WTC11 (cell line): ENCODE measurements around the gene TMEM62. TPM values are rescaled to one million over a fixed set of nuclear protein-coding genes. Genes with fewer than 3 reads are reported as not detected.

Experiments
- ATAC-seq: fragments of 200-7000 bp; cut with Tn5 transposase; 2 replicates; pipeline ENCODE4 v1.10.0; 2021; ENCODE audit warnings: mild to moderate bottlenecking, moderate library complexity
- CTCF ChIA-PET: fragments of 300-600 bp; sonication (Branson Sonifier 250); formaldehyde crosslinking; loops from one replicate; lab custom pipeline; 2021; ENCODE audit warnings: antibody characterized with exemption; lab: Charles Lee
- POLR2A ChIA-PET: fragments of 350-600 bp; sonication (Branson Sonifier 250); formaldehyde crosslinking; loops from one replicate; lab custom pipeline; 2021; ENCODE audit warnings: antibody characterized with exemption; lab: Charles Lee
- DNase-seq: peaks from one replicate; pipeline ENCODE4 v3.0.0; 2021; ENCODE audit warnings: low spot score
- H3K27ac Mint-ChIP-seq: 2 replicates; pipeline ENCODE4 v1.8.0; 2021; ENCODE audit warnings: mixed read lengths
- H3K27me3 Mint-ChIP-seq: 2 replicates; pipeline ENCODE4 v1.8.0; 2021; ENCODE audit warnings: low read depth, mild to moderate bottlenecking, moderate library complexity, mixed read lengths
- H3K36me3 Mint-ChIP-seq: 2 replicates; pipeline ENCODE4 v1.8.0; 2021; ENCODE audit warnings: mixed read lengths
- H3K4me1 Mint-ChIP-seq: 2 replicates; pipeline ENCODE4 v1.8.0; 2022; ENCODE audit warnings: mixed read lengths
- H3K4me3 Mint-ChIP-seq: 2 replicates; pipeline ENCODE4 v1.8.0; 2021; ENCODE audit warnings: mild to moderate bottlenecking, moderate library complexity, mixed read lengths
- H3K9me3 Mint-ChIP-seq: 2 replicates; pipeline ENCODE4 v1.8.0; 2021; ENCODE audit warnings: mixed read lengths
- ARID4B ChIP-seq: sonication (generic); formaldehyde crosslinking; IDR thresholded peaks from 2 replicates; pipeline ENCODE4 v1.8.0; 2023; ENCODE audit warnings: missing genetic modification reagents, mild to moderate bottlenecking, borderline replicate concordance
- ATF1 ChIP-seq: sonication (generic); formaldehyde crosslinking; IDR thresholded peaks from 2 replicates; pipeline ENCODE4 v1.8.1; 2023; ENCODE audit warnings: mild to moderate bottlenecking, moderate library complexity, missing genetic modification reagents
- ELF4 ChIP-seq: sonication (generic); formaldehyde crosslinking; IDR thresholded peaks from 2 replicates; pipeline ENCODE4 v1.8.1; 2022; ENCODE audit warnings: low read depth, mild to moderate bottlenecking, moderate library complexity, missing genetic modification reagents
- ESRRA ChIP-seq: sonication (generic); formaldehyde crosslinking; IDR thresholded peaks from 2 replicates; pipeline ENCODE4 v1.8.1; 2022; ENCODE audit warnings: mild to moderate bottlenecking, missing genetic modification reagents, borderline replicate concordance
- ETV6 ChIP-seq: sonication (generic); formaldehyde crosslinking; IDR thresholded peaks from 2 replicates; pipeline ENCODE4 v1.8.1; 2022; ENCODE audit warnings: mild to moderate bottlenecking, missing genetic modification reagents
- FOXP1 ChIP-seq: sonication (generic); formaldehyde crosslinking; IDR thresholded peaks from 2 replicates; pipeline ENCODE4 v1.8.0; 2022; ENCODE audit warnings: missing genetic modification reagents, mild to moderate bottlenecking, moderate library complexity, borderline replicate concordance
- HMGXB4 ChIP-seq: sonication (generic); formaldehyde crosslinking; IDR thresholded peaks from 2 replicates; pipeline ENCODE4 v1.8.1; 2023; ENCODE audit warnings: mild to moderate bottlenecking, moderate library complexity, missing genetic modification reagents
- KAT7 ChIP-seq: sonication (generic); formaldehyde crosslinking; IDR thresholded peaks from 2 replicates; pipeline ENCODE4 v1.8.1; 2023; ENCODE audit warnings: missing genetic modification reagents, mild to moderate bottlenecking, borderline replicate concordance
- MYBL2 ChIP-seq: sonication (generic); formaldehyde crosslinking; IDR thresholded peaks from 2 replicates; pipeline ENCODE4 v1.8.1; 2023; ENCODE audit warnings: mild to moderate bottlenecking, moderate library complexity, missing genetic modification reagents
- NR1H2 ChIP-seq: sonication (generic); formaldehyde crosslinking; IDR thresholded peaks from 2 replicates; pipeline ENCODE4 v1.9.0; 2021; ENCODE audit warnings: mild to moderate bottlenecking, moderate library complexity, missing genetic modification reagents
- NR2C2 ChIP-seq: sonication (generic); formaldehyde crosslinking; IDR thresholded peaks from 2 replicates; pipeline ENCODE4 v1.8.0; 2022; ENCODE audit warnings: mild to moderate bottlenecking, missing genetic modification reagents
- PRRX2 ChIP-seq: fragments of 250-450 bp; sonication (Bioruptor Pico); IDR thresholded peaks from 2 replicates; pipeline ENCODE4 v1.8.0; 2021; ENCODE audit warnings: mild to moderate bottlenecking
- SMAD3 ChIP-seq: sonication (generic); formaldehyde crosslinking; IDR thresholded peaks from 2 replicates; pipeline ENCODE4 v1.8.0; 2022; ENCODE audit warnings: missing genetic modification reagents, mild to moderate bottlenecking, borderline replicate concordance
- TEAD4 ChIP-seq: sonication (generic); formaldehyde crosslinking; IDR thresholded peaks from 2 replicates; pipeline ENCODE4 v1.8.0; 2022; ENCODE audit warnings: mild to moderate bottlenecking, missing genetic modification reagents
- ZMAT4 ChIP-seq: fragments of 250-450 bp; sonication (Bioruptor Pico); IDR thresholded peaks from 2 replicates; pipeline ENCODE4 v1.9.0; 2021; ENCODE audit warnings: mild to moderate bottlenecking
- ZNF232 ChIP-seq: sonication (generic); formaldehyde crosslinking; IDR thresholded peaks from 2 replicates; pipeline ENCODE4 v1.8.0; 2022; ENCODE audit warnings: mild to moderate bottlenecking, missing genetic modification reagents
- ZNF416 ChIP-seq: fragments of 250-450 bp; sonication (Bioruptor Pico); IDR thresholded peaks from 2 replicates; pipeline ENCODE4 v1.9.0; 2021; ENCODE audit warnings: mild to moderate bottlenecking, inconsistent platforms
- ZNF423 ChIP-seq: fragments of 250-450 bp; sonication (Bioruptor Pico); IDR thresholded peaks from 2 replicates; pipeline ENCODE4 v2.1.2; 2022; ENCODE audit warnings: mild to moderate bottlenecking, moderate library complexity
- total RNA-seq: library from RNA; stranded (reverse); gene quantifications from 3 replicates; pipeline ENCODE4 v1.2.3, GENCODE V29; 2021
- TF ChIP-seq, protein P1 (sequence below): fragments of 200-600 bp; IDR thresholded peaks from 2 replicates; pipeline ENCODE4 v1.8.0; 2022; ENCODE audit warnings: antibody characterized with exemption
- TF ChIP-seq, protein P2 (sequence below): fragments of 250-450 bp; sonication (Bioruptor Pico); IDR thresholded peaks from 2 replicates; pipeline ENCODE4 v1.9.0; 2021; ENCODE audit warnings: moderate library complexity, mild to moderate bottlenecking, inconsistent platforms, borderline replicate concordance
- TF ChIP-seq, protein P3 (sequence below): sonication (generic); formaldehyde crosslinking; IDR thresholded peaks from 2 replicates; pipeline ENCODE4 v1.8.0; 2022; ENCODE audit warnings: missing genetic modification reagents

The TMEM62 gene
- total RNA-seq, 1 experiment from 2014 or later = 5.6 TPM

GRCh38 chr15:43185157-43186002, 52.0 kb downstream of the TMEM62 start, which contains the start of gene CCNDBP1 (continued):
- TF ChIP-seq HMGXB4 (peak; percentile 78), ESRRA (no peak), NR1H2 (CRISPR knock-in tag) (no peak), NR2C2 (no peak), FOXP1 (CRISPR knock-in tag) (peak; percentile 42; the same call in 1 of the 2 replicates), ETV6 (CRISPR knock-in tag) (peak; percentile 82; the same call in 1 of the 2 replicates)
- TF ChIP-seq, protein P1, sequence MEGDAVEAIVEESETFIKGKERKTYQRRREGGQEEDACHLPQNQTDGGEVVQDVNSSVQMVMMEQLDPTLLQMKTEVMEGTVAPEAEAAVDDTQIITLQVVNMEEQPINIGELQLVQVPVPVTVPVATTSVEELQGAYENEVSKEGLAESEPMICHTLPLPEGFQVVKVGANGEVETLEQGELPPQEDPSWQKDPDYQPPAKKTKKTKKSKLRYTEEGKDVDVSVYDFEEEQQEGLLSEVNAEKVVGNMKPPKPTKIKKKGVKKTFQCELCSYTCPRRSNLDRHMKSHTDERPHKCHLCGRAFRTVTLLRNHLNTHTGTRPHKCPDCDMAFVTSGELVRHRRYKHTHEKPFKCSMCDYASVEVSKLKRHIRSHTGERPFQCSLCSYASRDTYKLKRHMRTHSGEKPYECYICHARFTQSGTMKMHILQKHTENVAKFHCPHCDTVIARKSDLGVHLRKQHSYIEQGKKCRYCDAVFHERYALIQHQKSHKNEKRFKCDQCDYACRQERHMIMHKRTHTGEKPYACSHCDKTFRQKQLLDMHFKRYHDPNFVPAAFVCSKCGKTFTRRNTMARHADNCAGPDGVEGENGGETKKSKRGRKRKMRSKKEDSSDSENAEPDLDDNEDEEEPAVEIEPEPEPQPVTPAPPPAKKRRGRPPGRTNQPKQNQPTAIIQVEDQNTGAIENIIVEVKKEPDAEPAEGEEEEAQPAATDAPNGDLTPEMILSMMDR = no peak; the same call in 1 of the 2 replicates

DNA sequence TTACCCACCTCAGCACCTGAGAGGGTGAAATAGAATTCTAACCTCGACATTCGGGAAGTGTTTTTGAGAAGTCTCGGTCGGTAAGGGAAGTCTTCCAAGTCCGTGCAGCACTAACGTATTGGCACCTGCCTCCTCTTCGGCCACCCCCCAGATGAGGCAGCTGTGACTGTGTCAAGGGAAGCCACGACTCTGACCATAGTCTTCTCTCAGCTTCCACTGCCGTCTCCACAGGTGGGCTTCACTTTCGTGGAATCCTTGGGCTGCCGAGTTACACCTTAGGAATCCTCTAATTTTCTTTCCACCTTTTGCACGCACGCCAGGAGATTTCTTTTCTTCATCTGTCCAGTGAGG, 52.6 kb downstream of the TMEM62 start:
- peak overlapping the region; percentile 83 for H3K27ac Mint-ChIP-seq
- ATAC-seq = peak; percentile 2
- TF ChIP-seq ARID4B (no peak), ZNF416 (CRISPR knock-in tag) (no peak), KAT7 (CRISPR knock-in tag) (no peak), ZMAT4 (CRISPR knock-in tag) (no peak), ELF4 (CRISPR knock-in tag) (no peak), ZNF232 (no peak), SMAD3 (CRISPR knock-in tag) (no peak), PRRX2 (no peak), MYBL2 (no peak), TEAD4 (CRISPR knock-in tag) (no peak), ATF1 (CRISPR knock-in tag) (no peak), ZNF423 (CRISPR knock-in tag) (no peak)
- TF ChIP-seq, protein P2, sequence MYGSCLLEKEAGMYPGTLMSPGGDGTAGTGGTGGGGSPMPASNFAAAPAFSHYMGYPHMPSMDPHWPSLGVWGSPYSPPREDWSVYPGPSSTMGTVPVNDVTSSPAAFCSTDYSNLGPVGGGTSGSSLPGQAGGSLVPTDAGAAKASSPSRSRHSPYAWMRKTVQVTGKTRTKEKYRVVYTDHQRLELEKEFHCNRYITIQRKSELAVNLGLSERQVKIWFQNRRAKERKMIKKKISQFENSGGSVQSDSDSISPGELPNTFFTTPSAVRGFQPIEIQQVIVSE (CRISPR knock-in tag) = no peak
- TF ChIP-seq, protein P3, sequence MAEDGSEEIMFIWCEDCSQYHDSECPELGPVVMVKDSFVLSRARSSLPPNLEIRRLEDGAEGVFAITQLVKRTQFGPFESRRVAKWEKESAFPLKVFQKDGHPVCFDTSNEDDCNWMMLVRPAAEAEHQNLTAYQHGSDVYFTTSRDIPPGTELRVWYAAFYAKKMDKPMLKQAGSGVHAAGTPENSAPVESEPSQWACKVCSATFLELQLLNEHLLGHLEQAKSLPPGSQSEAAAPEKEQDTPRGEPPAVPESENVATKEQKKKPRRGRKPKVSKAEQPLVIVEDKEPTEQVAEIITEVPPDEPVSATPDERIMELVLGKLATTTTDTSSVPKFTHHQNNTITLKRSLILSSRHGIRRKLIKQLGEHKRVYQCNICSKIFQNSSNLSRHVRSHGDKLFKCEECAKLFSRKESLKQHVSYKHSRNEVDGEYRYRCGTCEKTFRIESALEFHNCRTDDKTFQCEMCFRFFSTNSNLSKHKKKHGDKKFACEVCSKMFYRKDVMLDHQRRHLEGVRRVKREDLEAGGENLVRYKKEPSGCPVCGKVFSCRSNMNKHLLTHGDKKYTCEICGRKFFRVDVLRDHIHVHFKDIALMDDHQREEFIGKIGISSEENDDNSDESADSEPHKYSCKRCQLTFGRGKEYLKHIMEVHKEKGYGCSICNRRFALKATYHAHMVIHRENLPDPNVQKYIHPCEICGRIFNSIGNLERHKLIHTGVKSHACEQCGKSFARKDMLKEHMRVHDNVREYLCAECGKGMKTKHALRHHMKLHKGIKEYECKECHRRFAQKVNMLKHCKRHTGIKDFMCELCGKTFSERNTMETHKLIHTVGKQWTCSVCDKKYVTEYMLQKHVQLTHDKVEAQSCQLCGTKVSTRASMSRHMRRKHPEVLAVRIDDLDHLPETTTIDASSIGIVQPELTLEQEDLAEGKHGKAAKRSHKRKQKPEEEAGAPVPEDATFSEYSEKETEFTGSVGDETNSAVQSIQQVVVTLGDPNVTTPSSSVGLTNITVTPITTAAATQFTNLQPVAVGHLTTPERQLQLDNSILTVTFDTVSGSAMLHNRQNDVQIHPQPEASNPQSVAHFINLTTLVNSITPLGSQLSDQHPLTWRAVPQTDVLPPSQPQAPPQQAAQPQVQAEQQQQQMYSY (CRISPR knock-in tag) = no peak

More for the DNA sequence above, 52.6 kb downstream of the TMEM62 start:
- no peaks in the 10 kb centered on the region for H3K9me3 Mint-ChIP-seq
- ChIA-PET POLR2A (no interaction called here), CTCF (interaction anchor here (0.9 to 2.4 kb wide), 6 partner anchors 9 to 100 kb away, joined by 4 to 13 read pairs (median 8); no protein-coding TSS in a partner anchor)
- H3K4me1 Mint-ChIP-seq = peaks cover 12% of the 10 kb centered on the region
- H3K27me3 Mint-ChIP-seq = no peaks in the 10 kb centered on the region
- peak overlapping the region; percentile 96 for H3K4me3 Mint-ChIP-seq
- no peak for DNase-seq
- H3K36me3 Mint-ChIP-seq = peaks cover 6% of the 10 kb centered on the region; the same call in 1 of the 2 replicates
